SJSA1 (cell line): ENCODE results near the gene MTHFD2. TPM values are rescaled to one million over a fixed set of nuclear protein-coding genes. Genes with fewer than 3 reads are reported as not detected.

Source experiments
- total RNA-seq: library from RNA; depleted of rRNA; stranded (reverse); fragments of >200 nt; shearing (Covaris generic); gene quantifications from 2 replicates; pipeline ENCODE4 v1.2.3, GENCODE V29; 2014; rRNA removed

MTHFD2 gene
- total RNA-seq, 1 experiment from 2014 or later: 118 TPM

Other genes with a start within 250 kb of the MTHFD2 start
- gene TET3, start 213.7 kb upstream of the MTHFD2 start, total RNA-seq: 2.1 and 2.4 TPM in 2 replicates
- gene BOLA3, start 50.7 kb upstream of the MTHFD2 start, total RNA-seq: 130 and 179 TPM in 2 replicates
- gene MOB1A, start 19.7 kb upstream of the MTHFD2 start, total RNA-seq: 192 and 219 TPM in 2 replicates
- gene SLC4A5, start 144.8 kb downstream of the MTHFD2 start, total RNA-seq: 0.08 TPM in 1 of 2 replicates, not detected in the other
- gene DCTN1, start 181.7 kb downstream of the MTHFD2 start, total RNA-seq: 95.2 and 136 TPM in 2 replicates
- 0.34 and 1.3 TPM in 2 replicates for gene C2orf81, start 223.0 kb downstream of the MTHFD2 start, total RNA-seq
- gene WDR54, start 223.1 kb downstream of the MTHFD2 start, total RNA-seq: 13.8 and 15.2 TPM in 2 replicates
- gene RTKN, start 243.3 kb downstream of the MTHFD2 start, total RNA-seq: 5.6 and 8.7 TPM in 2 replicates